Panc1 (cell line): ENCODE results near the gene GCHFR. TPM values are rescaled to one million over a fixed set of nuclear protein-coding genes. Genes with fewer than 3 reads are reported as not detected.

Experiments used
- ATAC-seq: fragments of 200-7000 bp; cut with Tn5 transposase; 2 replicates; pipeline ENCODE4 v1.9.1; 2020; ENCODE audit warnings: mild to moderate bottlenecking, moderate library complexity
- BruUV-seq: library from RNA; stranded (reverse); fragments of 400-500 nt; replicated peaks from 2 replicates; lab custom pipeline; 2021; lab: Mats Ljungman, UMichigan
- CTCF ChIA-PET: fragments of 300-600 bp; sonication (Branson Sonifier 250); formaldehyde crosslinking; loops from one replicate; lab custom pipeline; 2022; ENCODE audit warnings: antibody characterized with exemption; lab: Charles Lee
- POLR2A ChIA-PET: fragments of 300-600 bp; sonication (Branson Sonifier 250); formaldehyde crosslinking; loops from one replicate; lab custom pipeline; 2022; ENCODE audit warnings: antibody characterized with exemption; lab: Charles Lee
- DNase-seq: peaks from one replicate; pipeline ENCODE4 v3.0.0-alpha.2; 2010; ENCODE audit warnings: low read depth, low spot score
- H3K27ac ChIP-seq: 2 replicates; pipeline ENCODE4 v1.5.1; 2011; ENCODE audit warnings: mild to moderate bottlenecking, low read length, inconsistent platforms
- H3K27me3 ChIP-seq: fragments of 200-500 bp; sonication (Bioruptor generic); 2 replicates; pipeline ENCODE4 v1.6.0; 2014; ENCODE audit warnings: low read length, inconsistent platforms; ENCODE audit not compliant: control insufficient read depth, insufficient read depth
- H3K36me3 ChIP-seq: fragments of 200-500 bp; sonication (Bioruptor generic); 2 replicates; pipeline ENCODE4 v1.5.1; 2014; ENCODE audit warnings: inconsistent platforms, mild to moderate bottlenecking, low read length, moderate library complexity; ENCODE audit not compliant: control insufficient read depth, insufficient read depth
- H3K4me1 ChIP-seq: 2 replicates; pipeline ENCODE4 v1.5.1; 2011; ENCODE audit warnings: inconsistent platforms, mild to moderate bottlenecking, low read length, moderate library complexity; ENCODE audit not compliant: control insufficient read depth, insufficient read depth
- H3K4me3 ChIP-seq, 2 experiments: 2 replicates each; pipeline ENCODE4 v1.5.1; 2011 to 2012; ENCODE audit warnings: low read depth in 2 of 2, low read length in 2 of 2, mild to moderate bottlenecking in 2 of 2, inconsistent platforms in 1 of 2, moderate library complexity in 1 of 2
- H3K9me3 ChIP-seq: fragments of 200-500 bp; sonication (Bioruptor generic); 2 replicates; pipeline ENCODE4 v1.5.1; 2014; ENCODE audit warnings: low read depth, mild to moderate bottlenecking, inconsistent platforms, low read length, moderate library complexity; ENCODE audit not compliant: control insufficient read depth, insufficient read depth
- CTCF ChIP-seq: fragments of 450-650 bp; IDR thresholded peaks from 2 replicates; pipeline ENCODE4 v1.5.1; 2017; ENCODE audit warnings: mild to moderate bottlenecking
- POLR2AphosphoS5 ChIP-seq: IDR thresholded peaks from 2 replicates; pipeline ENCODE4 v1.6.1; 2012; ENCODE audit warnings: mild to moderate bottlenecking, low read depth, low read length, moderate library complexity
- REST ChIP-seq, 2 experiments: IDR thresholded peaks; 2 replicates each; pipeline ENCODE4 v1.6.1; 2011 to 2012; ENCODE audit warnings: low read depth in 2 of 2, control low read depth in 1 of 2, low read length in 1 of 2, mild to moderate bottlenecking in 1 of 2, moderate library complexity in 1 of 2; ENCODE audit not compliant: insufficient read depth in 1 of 2
- SIN3A ChIP-seq: IDR thresholded peaks from 2 replicates; pipeline ENCODE4 v1.6.1; 2012; ENCODE audit warnings: low read depth, mild to moderate bottlenecking, low read length, moderate library complexity, borderline replicate concordance; ENCODE audit not compliant: insufficient read depth
- TCF7L2 ChIP-seq: IDR thresholded peaks from 2 replicates; pipeline ENCODE4 v1.6.1; 2011; ENCODE audit warnings: mild to moderate bottlenecking, low read depth, low read length, inconsistent platforms
- in situ Hi-C: cut with HindIII; loops from 2 replicates; pipeline ENCODE4 v1.10.0; 2016; ENCODE audit warnings: low sequenced_read_pairs, low pct_unique_long_range_greater_than_20kb
- intact Hi-C: fragments of 100-400 bp; cut with micrococcal nuclease; formaldehyde crosslinking; loops from one replicate; pipeline ENCODE4 v1.10.0; 2022; ENCODE audit not compliant: unreplicated experiment
- total RNA-seq: library from RNA; stranded (reverse); gene quantifications from one replicate; pipeline ENCODE4 v1.2.1, GENCODE V29; 2021; ENCODE audit not compliant: unreplicated experiment

GCHFR gene
- total RNA-seq, 1 experiment from 2014 or later = 37.2 TPM

- in situ Hi-C loops = no loop called here
- TF ChIP-seq REST (IDR thresholded peaks at IDR 0.05; ENCODE audit: insufficient read depth in 1 of 2, low read depth in 2 of 2, low read length in 1 of 2) (no peak), SIN3A (no peak), TCF7L2 (no peak)
- no peak for DNase-seq
- Histone ChIP-seq H3K4me1 (peaks cover 1% of the 10 kb centered on the region), H3K27me3 (no peaks in the 10 kb centered on the region), H3K36me3 (no peaks in the 10 kb centered on the region), H3K27ac (no peak overlapping the region), H3K4me3 (no peak overlapping the region), H3K9me3 (no peaks in the 10 kb centered on the region)
- no peak for ATAC-seq
- ChIA-PET CTCF (no interaction called here), POLR2A (interaction anchor here (0.7 kb wide), 1 partner anchor 97 kb away, joined by 7 read pairs; no protein-coding TSS in a partner anchor)
- intact Hi-C loops = no loop called here
- BruUV-seq = no TSS peak
Measured at GRCh38 chr15:40803076-40803475, 39.2 kb downstream of the GCHFR start.

GRCh38 chr15:40803688-40804087 is 39.8 kb downstream of the GCHFR start:
- Histone ChIP-seq H3K36me3 (no peaks in the 10 kb centered on the region), H3K27ac (no peak overlapping the region), H3K4me1 (peaks cover 7% of the 10 kb centered on the region), H3K27me3 (no peaks in the 10 kb centered on the region), H3K9me3 (no peaks in the 10 kb centered on the region), H3K4me3 (no peak overlapping the region)
- DNase-seq (no peak), ATAC-seq (no peak)
- in situ Hi-C loops = no loop called here
- ChIA-PET CTCF (interaction anchor here (0.7 kb wide), 1 partner anchor 34 kb away, joined by 4 read pairs; the partner anchor contains the start of gene C15orf62), POLR2A (interaction anchor here (0.5 kb wide), 1 partner anchor 471 kb away, joined by 3 read pairs; no protein-coding TSS in a partner anchor)
- TF ChIP-seq TCF7L2 = no peak
- TF ChIP-seq POLR2AphosphoS5 = no peak
- no peak for TF ChIP-seq REST (IDR thresholded peaks at IDR 0.05; ENCODE audit: insufficient read depth in 1 of 2, low read depth in 2 of 2, low read length in 1 of 2)
- TF ChIP-seq CTCF = no peak
- no TSS peak for BruUV-seq
- intact Hi-C loops = no loop called here
